Measurements from ENCODE around the gene NELFB.
A peak's percentile ranks its signal among the peaks of the same experiment; 100 is the strongest.
"Not testable (repeated sequence)": the region's sequence is repeated elsewhere in the genome, so short reads cannot be mapped to it uniquely, and the experiment has no call there.

The NELFB gene

DNA sequence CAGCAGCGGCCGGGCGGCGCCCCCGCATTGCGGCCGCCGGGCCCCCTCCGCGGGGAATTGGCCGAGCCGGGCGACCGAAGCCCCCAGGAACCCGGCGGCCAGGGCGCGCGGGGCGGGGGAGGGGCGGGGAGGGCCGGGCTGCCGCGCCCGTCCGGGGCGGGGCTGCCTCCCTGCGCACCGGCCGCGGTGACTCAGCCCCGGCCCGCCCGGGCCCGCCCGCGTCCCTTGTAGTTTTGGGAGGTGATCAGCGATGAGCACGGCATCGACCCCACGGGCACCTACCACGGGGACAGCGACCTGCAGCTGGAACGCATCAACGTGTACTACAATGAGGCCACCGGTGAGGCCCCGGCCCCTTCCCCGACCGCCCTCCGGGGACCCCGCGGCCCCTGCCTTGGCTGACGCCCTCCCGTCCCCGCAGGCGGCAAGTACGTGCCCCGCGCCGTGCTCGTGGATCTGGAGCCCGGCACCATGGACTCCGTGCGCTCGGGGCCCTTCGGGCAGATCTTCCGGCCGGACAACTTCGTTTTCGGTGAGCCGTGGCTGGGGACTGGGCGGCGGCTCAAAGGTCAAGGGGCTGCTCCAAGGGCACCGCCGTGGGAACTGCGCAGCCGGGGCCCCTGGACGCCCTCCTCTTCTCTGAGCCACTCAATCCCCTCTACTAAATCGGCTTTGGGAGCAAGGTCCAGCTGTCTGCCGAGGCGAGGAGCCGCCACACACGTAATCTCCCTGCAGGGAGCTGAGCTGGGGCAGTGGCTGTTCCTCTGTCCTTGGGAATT is 13.4 kb upstream of the NELFB start:
- DNase-seq (ENCODE audit: low spot score), result no peak
- Histone ChIP-seq H2AK5ac (ENCODE audit: low read depth, low read length) (peak overlapping the region; percentile 98), H2AFZ (ENCODE audit: low read length) (no peak overlapping the region), H3K4me3 (ENCODE audit: low read length in 2 of 2) (peak overlapping the region; percentile 90 to 96), H3K23ac (ENCODE audit: low read depth, low read length, poor library complexity) (peak overlapping the region; percentile 100), H4K91ac (ENCODE audit: low read depth, low read length, poor library complexity) (no peak overlapping the region), H2BK15ac (ENCODE audit: low read length) (no peak overlapping the region), H2BK120ac (ENCODE audit: low read depth, low read length) (no peak overlapping the region), H3K14ac (ENCODE audit: low read length) (peak overlapping the region; percentile 71), H3K4ac (ENCODE audit: low read length) (peak overlapping the region; percentile 76), H2BK5ac (ENCODE audit: low read length) (peak overlapping the region; percentile 66), H3K79me1 (ENCODE audit: low read depth, low read length) (peaks cover 27% of the 10 kb centered on the region), H2BK12ac (ENCODE audit: low read length) (no peak overlapping the region), H3K9ac (ENCODE audit: low read depth, low read length, poor library complexity) (peak overlapping the region; percentile 98), H3K36me3 (replicated peaks in 1 of 2; ENCODE audit: control insufficient read depth in 2 of 2, insufficient read depth in 2 of 2, low read length in 2 of 2) (peaks cover 19 to 32% of the 10 kb centered on the region in 2 donors), H3K4me1 (ENCODE audit: control insufficient read depth in 2 of 2, insufficient read depth in 1 of 2, low read depth in 1 of 2, low read length in 2 of 2) (peaks cover 21 to 25% of the 10 kb centered on the region in 2 donors), H4K8ac (ENCODE audit: low read depth, low read length) (no peak overlapping the region), H3K9me3 (replicated peaks in 1 of 2; ENCODE audit: control insufficient read depth in 2 of 2, insufficient read depth in 1 of 2, low read depth in 1 of 2, low read length in 2 of 2) (no peaks in the 10 kb centered on the region), H3K18ac (ENCODE audit: low read length) (peak overlapping the region; percentile 97), H3K4me2 (ENCODE audit: insufficient read depth, low read length, poor library complexity, severe bottlenecking) (peak overlapping the region; percentile 84), H3K27ac (replicated peaks; ENCODE audit: low read length) (peak overlapping the region; percentile 70), H3K27me3 (ENCODE audit: control insufficient read depth in 3 of 3, insufficient read depth in 3 of 3, low read depth in 1 of 3, low read length in 3 of 3) (peaks cover 0 to 2% (median 0%) of the 10 kb centered on the region in 3 experiments)
- WGBS, 2 donors (ENCODE audit: extremely low coverage in 2 of 2, insufficient read length in 2 of 2, insufficient replicate concordance in 1 of 2), result no CpG with 5 or more reads among the region's 83 CpGs

DNA sequence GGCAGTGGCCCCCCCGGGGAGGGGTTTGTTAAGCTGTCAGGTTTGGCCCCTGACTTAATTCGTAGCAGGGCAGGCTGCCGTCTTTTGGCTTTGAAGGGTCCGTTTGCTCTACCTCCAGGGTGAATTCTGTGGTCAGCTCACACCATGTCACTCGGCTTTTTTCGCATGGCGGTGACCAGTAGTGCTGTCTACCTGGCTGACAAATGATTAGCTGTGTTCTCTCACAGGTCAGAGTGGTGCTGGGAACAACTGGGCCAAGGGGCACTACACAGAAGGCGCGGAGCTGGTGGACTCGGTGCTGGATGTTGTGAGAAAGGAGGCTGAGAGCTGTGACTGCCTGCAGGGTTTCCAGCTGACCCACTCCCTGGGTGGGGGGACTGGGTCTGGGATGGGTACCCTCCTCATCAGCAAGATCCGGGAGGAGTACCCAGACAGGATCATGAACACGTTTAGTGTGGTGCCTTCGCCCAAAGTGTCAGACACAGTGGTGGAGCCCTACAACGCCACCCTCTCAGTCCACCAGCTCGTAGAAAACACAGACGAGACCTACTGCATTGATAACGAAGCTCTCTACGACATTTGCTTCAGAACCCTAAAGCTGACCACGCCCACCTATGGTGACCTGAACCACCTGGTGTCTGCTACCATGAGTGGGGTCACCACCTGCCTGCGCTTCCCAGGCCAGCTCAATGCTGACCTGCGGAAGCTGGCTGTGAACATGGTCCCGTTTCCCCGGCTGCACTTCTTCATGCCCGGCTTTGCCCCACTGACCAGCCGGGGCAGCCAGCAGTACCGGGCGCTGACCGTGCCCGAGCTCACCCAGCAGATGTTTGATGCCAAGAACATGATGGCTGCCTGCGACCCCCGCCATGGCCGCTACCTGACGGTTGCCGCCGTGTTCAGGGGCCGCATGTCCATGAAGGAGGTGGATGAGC is 12.6 kb upstream of the NELFB start:
- H3K4me2 ChIP-seq (ENCODE audit: insufficient read depth, low read length, poor library complexity, severe bottlenecking), result peak overlapping the region; percentile 84
- peaks cover 27% of the 10 kb centered on the region for H3K79me1 ChIP-seq (ENCODE audit: low read depth, low read length)
- H3K4ac ChIP-seq (ENCODE audit: low read length), result no peak overlapping the region
- H2BK5ac ChIP-seq (ENCODE audit: low read length), result no peak overlapping the region
- H2AK5ac ChIP-seq (ENCODE audit: low read depth, low read length), result no peak overlapping the region
- H3K9me3 ChIP-seq (replicated peaks in 1 of 2; ENCODE audit: control insufficient read depth in 2 of 2, insufficient read depth in 1 of 2, low read depth in 1 of 2, low read length in 2 of 2), result no peaks in the 10 kb centered on the region
- DNase-seq (ENCODE audit: low spot score), result no peak
- no peak overlapping the region for H2AFZ ChIP-seq (ENCODE audit: low read length)
- peak overlapping the region; percentile 83 for H3K23ac ChIP-seq (ENCODE audit: low read depth, low read length, poor library complexity)
- H2BK120ac ChIP-seq (ENCODE audit: low read depth, low read length), result no peak overlapping the region
- H3K9ac ChIP-seq (ENCODE audit: low read depth, low read length, poor library complexity), result peak overlapping the region; percentile 45
- H3K18ac ChIP-seq (ENCODE audit: low read length), result no peak overlapping the region
- peaks cover 19 to 32% of the 10 kb centered on the region in 2 donors for H3K36me3 ChIP-seq (replicated peaks in 1 of 2; ENCODE audit: control insufficient read depth in 2 of 2, insufficient read depth in 2 of 2, low read length in 2 of 2)
- no peak overlapping the region for H2BK12ac ChIP-seq (ENCODE audit: low read length)
- H3K4me3 ChIP-seq (ENCODE audit: low read length in 2 of 2), result peak overlapping the region; percentile 90 to 96
- H4K91ac ChIP-seq (ENCODE audit: low read depth, low read length, poor library complexity), result no peak overlapping the region
- H2BK15ac ChIP-seq (ENCODE audit: low read length), result no peak overlapping the region
- no peak overlapping the region for H3K14ac ChIP-seq (ENCODE audit: low read length)
- H4K8ac ChIP-seq (ENCODE audit: low read depth, low read length), result no peak overlapping the region
- H3K27ac ChIP-seq (replicated peaks; ENCODE audit: low read length), result no peak overlapping the region
- WGBS, 2 donors (ENCODE audit: extremely low coverage in 2 of 2, insufficient read length in 2 of 2, insufficient replicate concordance in 1 of 2), result no CpG with 5 or more reads among the region's 36 CpGs
- peaks cover 0 to 2% (median 0%) of the 10 kb centered on the region in 3 experiments for H3K27me3 ChIP-seq (ENCODE audit: control insufficient read depth in 3 of 3, insufficient read depth in 3 of 3, low read depth in 1 of 3, low read length in 3 of 3)
- peaks cover 18 to 20% of the 10 kb centered on the region in 2 donors for H3K4me1 ChIP-seq (ENCODE audit: control insufficient read depth in 2 of 2, insufficient read depth in 1 of 2, low read depth in 1 of 2, low read length in 2 of 2)

DNA sequence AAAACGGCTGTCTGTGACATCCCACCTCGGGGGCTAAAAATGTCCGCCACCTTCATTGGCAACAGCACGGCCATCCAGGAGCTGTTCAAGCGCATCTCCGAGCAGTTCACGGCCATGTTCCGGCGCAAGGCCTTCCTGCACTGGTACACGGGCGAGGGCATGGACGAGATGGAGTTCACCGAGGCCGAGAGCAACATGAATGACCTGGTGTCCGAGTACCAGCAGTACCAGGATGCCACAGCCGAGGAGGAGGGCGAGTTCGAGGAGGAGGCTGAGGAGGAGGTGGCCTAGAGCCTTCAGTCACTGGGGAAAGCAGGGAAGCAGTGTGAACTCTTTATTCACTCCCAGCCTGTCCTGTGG is 11.9 kb upstream of the NELFB start:
- DNase-seq (ENCODE audit: low spot score); H4K91ac ChIP-seq (ENCODE audit: low read depth, low read length, poor library complexity); H2BK15ac ChIP-seq (ENCODE audit: low read length); H3K14ac ChIP-seq (ENCODE audit: low read length); H3K18ac ChIP-seq (ENCODE audit: low read length); H3K4ac ChIP-seq (ENCODE audit: low read length); H3K4me2 ChIP-seq (ENCODE audit: insufficient read depth, low read length, poor library complexity, severe bottlenecking); H2BK120ac ChIP-seq (ENCODE audit: low read depth, low read length); H2BK5ac ChIP-seq (ENCODE audit: low read length); H2BK12ac ChIP-seq (ENCODE audit: low read length); H3K27me3 ChIP-seq (ENCODE audit: control insufficient read depth in 3 of 3, insufficient read depth in 3 of 3, low read depth in 1 of 3, low read length in 3 of 3); H2AFZ ChIP-seq (ENCODE audit: low read length); H2AK5ac ChIP-seq (ENCODE audit: low read depth, low read length); H3K9me3 ChIP-seq (replicated peaks in 1 of 2; ENCODE audit: control insufficient read depth in 2 of 2, insufficient read depth in 1 of 2, low read depth in 1 of 2, low read length in 2 of 2); H3K27ac ChIP-seq (replicated peaks; ENCODE audit: low read length): not testable (repeated sequence)
- Histone ChIP-seq H3K23ac (ENCODE audit: low read depth, low read length, poor library complexity) (peak overlapping the region; percentile 95), H4K8ac (ENCODE audit: low read depth, low read length) (peak overlapping the region; percentile 43), H3K79me1 (ENCODE audit: low read depth, low read length) (peaks cover 23% of the 10 kb centered on the region), H3K9ac (ENCODE audit: low read depth, low read length, poor library complexity) (peak overlapping the region; percentile 70), H3K36me3 (replicated peaks in 1 of 2; ENCODE audit: control insufficient read depth in 2 of 2, insufficient read depth in 2 of 2, low read length in 2 of 2) (peaks cover 19 to 32% of the 10 kb centered on the region in 2 donors), H3K4me3 (ENCODE audit: low read length in 2 of 2) (peak overlapping the region in 1 of 2 donors; percentile 25), H3K4me1 (ENCODE audit: control insufficient read depth in 2 of 2, insufficient read depth in 1 of 2, low read depth in 1 of 2, low read length in 2 of 2) (peaks cover 18 to 24% of the 10 kb centered on the region in 2 donors)
- WGBS, 2 donors (ENCODE audit: extremely low coverage in 2 of 2, insufficient read length in 2 of 2, insufficient replicate concordance in 1 of 2), result no CpG with 5 or more reads among the region's 18 CpGs

All from neuronal stem cell (in vitro differentiated cells).